Type B pancreatic cell (in vitro differentiated cells): ENCODE measurements around the gene GRPR. TPM values are rescaled to one million over a fixed set of nuclear protein-coding genes. Genes with fewer than 3 reads are reported as not detected.

Experiments
- DNase-seq: peaks from one replicate; pipeline ENCODE4 v3.0.0; 2021; ENCODE audit warnings: mixed read lengths; ENCODE audit not compliant: unreplicated experiment; ENCODE audit errors: extremely low spot score
- H3K27ac Mint-ChIP-seq: 2 replicates; pipeline ENCODE4 v1.8.0; 2021; ENCODE audit warnings: mild to moderate bottlenecking, mixed read lengths
- H3K27me3 Mint-ChIP-seq: 2 replicates; pipeline ENCODE4 v1.8.0; 2021; ENCODE audit warnings: mixed read lengths
- H3K36me3 Mint-ChIP-seq: 2 replicates; pipeline ENCODE4 v1.8.0; 2021; ENCODE audit warnings: mixed read lengths
- H3K4me1 Mint-ChIP-seq: one replicate; pipeline ENCODE4 v1.8.0; 2021; ENCODE audit warnings: mixed read lengths; ENCODE audit not compliant: unreplicated experiment
- H3K4me3 Mint-ChIP-seq: 2 replicates; pipeline ENCODE4 v1.8.0; 2021; ENCODE audit warnings: mild to moderate bottlenecking, mixed read lengths
- H3K9me3 Mint-ChIP-seq: 2 replicates; pipeline ENCODE4 v1.8.0; 2021; ENCODE audit warnings: mixed read lengths
- CTCF ChIP-seq: fragments of 200-600 bp; sonication (generic); conservative IDR thresholded peaks from 2 replicates; pipeline ENCODE4 v1.5.0; 2021; ENCODE audit warnings: antibody characterized with exemption, mild to moderate bottlenecking
- total RNA-seq: library from RNA; stranded (reverse); gene quantifications from 2 replicates; pipeline ENCODE4 v1.2.1, GENCODE V29; 2021; ENCODE audit warnings: low replicate concordance

GRPR gene
- total RNA-seq, 1 donor from 2014 or later: 3.4 TPM

DNA sequence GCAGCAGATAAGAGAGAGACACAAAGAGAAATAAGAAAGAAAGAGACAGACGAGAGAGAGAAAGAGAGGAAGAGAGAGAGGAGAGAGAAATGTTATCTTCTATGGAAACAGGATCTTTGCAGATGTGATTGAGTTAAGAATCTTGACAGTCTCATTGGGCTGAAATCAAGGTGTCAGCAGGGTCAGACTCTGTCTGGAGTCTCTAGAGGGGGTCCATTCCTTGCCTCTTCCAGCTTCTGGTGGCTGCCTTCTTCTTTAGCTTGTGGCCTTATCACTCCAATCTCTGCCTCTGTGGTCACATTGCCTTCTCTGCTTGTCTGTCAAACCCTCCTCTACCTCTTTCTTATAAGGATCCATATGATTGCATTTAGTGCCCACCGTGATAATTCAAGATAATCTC, 21.8 kb upstream of the GRPR start:
- DNase-seq: no peak

DNA sequence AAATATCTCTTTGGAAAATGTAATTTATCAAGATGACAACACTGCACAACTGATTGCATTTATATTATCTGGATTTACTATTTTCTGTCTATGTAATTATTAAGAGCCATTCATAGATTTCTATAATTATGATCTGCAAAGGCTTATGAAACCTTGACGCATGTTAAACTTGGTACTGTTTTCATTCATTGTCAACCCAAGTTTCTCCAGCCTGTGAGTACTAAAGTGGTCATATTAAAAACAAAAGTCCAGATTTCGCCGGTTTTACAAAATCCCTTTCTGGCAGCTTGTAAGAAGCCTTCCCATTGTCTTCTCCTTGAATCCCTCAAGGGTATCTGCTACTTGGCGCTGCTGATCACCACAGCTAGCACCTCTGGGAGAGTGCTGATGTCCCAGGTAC, 19.7 kb upstream of the GRPR start:
- peaks cover 8% of the 10 kb centered on the region for H3K4me1 Mint-ChIP-seq
- no peaks in the 10 kb centered on the region for H3K9me3 Mint-ChIP-seq
- no peak for TF ChIP-seq CTCF
- H3K36me3 Mint-ChIP-seq: no peaks in the 10 kb centered on the region
- no peak overlapping the region for H3K4me3 Mint-ChIP-seq
- no peak overlapping the region for H3K27ac Mint-ChIP-seq
- peaks cover 6% of the 10 kb centered on the region for H3K27me3 Mint-ChIP-seq
- DNase-seq: no peak

More for the DNA sequence above, 21.8 kb upstream of the GRPR start:
- Mint-ChIP-seq H3K9me3 (no peaks in the 10 kb centered on the region), H3K36me3 (no peaks in the 10 kb centered on the region), H3K4me3 (no peak overlapping the region), H3K4me1 (peaks cover 8% of the 10 kb centered on the region), H3K27me3 (peaks cover 6% of the 10 kb centered on the region), H3K27ac (no peak overlapping the region)
- TF ChIP-seq CTCF: no peak

DNA sequence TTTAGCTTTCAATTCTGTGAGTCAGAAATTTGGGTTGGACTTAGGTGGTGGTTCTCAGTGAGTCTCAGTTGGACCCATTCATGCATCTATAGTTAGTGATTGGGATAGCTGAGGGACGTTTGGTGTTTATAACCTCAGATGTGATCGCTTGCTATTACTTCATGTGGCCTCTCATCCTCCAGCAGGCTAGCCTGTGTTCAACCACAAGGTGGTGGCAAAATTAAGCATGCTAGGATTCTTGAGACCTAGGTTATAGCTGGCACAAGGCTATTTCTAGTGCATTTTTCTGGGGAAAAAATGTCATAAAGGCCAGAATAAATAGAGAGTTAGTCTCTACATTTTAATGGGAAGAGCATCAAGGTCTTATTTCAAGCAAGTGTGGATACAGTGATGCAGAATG, 10.9 kb upstream of the GRPR start:
- no peak overlapping the region for H3K27ac Mint-ChIP-seq
- no peaks in the 10 kb centered on the region for H3K36me3 Mint-ChIP-seq
- peaks cover 5% of the 10 kb centered on the region for H3K9me3 Mint-ChIP-seq
- peak; percentile 15 for TF ChIP-seq CTCF
- DNase-seq: no peak
- peaks cover 6% of the 10 kb centered on the region for H3K4me1 Mint-ChIP-seq
- H3K27me3 Mint-ChIP-seq: no peaks in the 10 kb centered on the region
- no peak overlapping the region for H3K4me3 Mint-ChIP-seq

- Mint-ChIP-seq H3K4me1 (peaks cover 6% of the 10 kb centered on the region), H3K27me3 (no peaks in the 10 kb centered on the region), H3K36me3 (no peaks in the 10 kb centered on the region), H3K27ac (no peak overlapping the region), H3K9me3 (peaks cover 6% of the 10 kb centered on the region), H3K4me3 (no peak overlapping the region)
- DNase-seq: no peak
- no peak for TF ChIP-seq CTCF
Observed at GRCh38 chrX:16113978-16114565, 9.3 kb upstream of the GRPR start.

- Mint-ChIP-seq H3K27me3 (no peaks in the 10 kb centered on the region), H3K4me3 (no peak overlapping the region), H3K36me3 (no peaks in the 10 kb centered on the region), H3K4me1 (peaks cover 6% of the 10 kb centered on the region), H3K27ac (no peak overlapping the region), H3K9me3 (peaks cover 9% of the 10 kb centered on the region)
- no peak for DNase-seq
- TF ChIP-seq CTCF: no peak
Observed at GRCh38 chrX:16114611-16115010, 8.8 kb upstream of the GRPR start.
